ENCODE results near the gene LRRC31. TPM values are rescaled to one million over a fixed set of nuclear protein-coding genes. Genes with fewer than 3 reads are reported as not detected.

The LRRC31 gene
- polyA plus RNA-seq, 1 experiment: not detected

GRCh38 chr3:169879013-169879557 is 9.3 kb upstream of the LRRC31 start:
- no peaks in the 10 kb centered on the region for H3K27me3 ChIP-seq (ENCODE audit: control insufficient read depth, insufficient read depth, low read length)
- no peak for DNase-seq (ENCODE audit: low read depth, low spot score)
- no peak overlapping the region for H3K27ac ChIP-seq (ENCODE audit: low read depth, low read length)
- no peaks in the 10 kb centered on the region for H3K9me3 ChIP-seq (ENCODE audit: control insufficient read depth, insufficient read depth, low read length)
- no peak for TF ChIP-seq CTCF (IDR thresholded peaks at IDR 0.05; ENCODE audit: low read depth, low read length)
- POLR2A ChIA-PET: no interaction called here
- CTCF ChIA-PET: no interaction called here
- H3K4me3 ChIP-seq (ENCODE audit: low read depth, low read length): no peak overlapping the region

GRCh38 chr3:169871129-169871886 is 1.6 kb upstream of the LRRC31 start:
- Histone ChIP-seq H3K4me3 (ENCODE audit: low read depth, low read length) (no peak overlapping the region), H3K9me3 (ENCODE audit: control insufficient read depth, insufficient read depth, low read length) (no peaks in the 10 kb centered on the region), H3K27me3 (ENCODE audit: control insufficient read depth, insufficient read depth, low read length) (no peaks in the 10 kb centered on the region), H3K27ac (ENCODE audit: low read depth, low read length) (no peak overlapping the region)
- DNase-seq (ENCODE audit: low read depth, low spot score): no peak
- TF ChIP-seq CTCF (IDR thresholded peaks at IDR 0.05; ENCODE audit: low read depth, low read length): no peak
- ChIA-PET POLR2A (no interaction called here), CTCF (no interaction called here)

- H3K27me3 ChIP-seq (ENCODE audit: control insufficient read depth, insufficient read depth, low read length): no peaks in the 10 kb centered on the region
- ChIA-PET CTCF (no interaction called here), POLR2A (no interaction called here)
- H3K27ac ChIP-seq (ENCODE audit: low read depth, low read length): no peak overlapping the region
- TF ChIP-seq CTCF (IDR thresholded peaks at IDR 0.05; ENCODE audit: low read depth, low read length): no peak
- no peaks in the 10 kb centered on the region for H3K9me3 ChIP-seq (ENCODE audit: control insufficient read depth, insufficient read depth, low read length)
- H3K4me3 ChIP-seq (ENCODE audit: low read depth, low read length): no peak overlapping the region
- no peak for DNase-seq (ENCODE audit: low read depth, low spot score)
Observed at GRCh38 chr3:169868369-169868768, 1.4 kb downstream of the LRRC31 start.

- Histone ChIP-seq H3K27me3 (ENCODE audit: control insufficient read depth, insufficient read depth, low read length) (no peaks in the 10 kb centered on the region), H3K4me3 (ENCODE audit: low read depth, low read length) (no peak overlapping the region), H3K9me3 (ENCODE audit: control insufficient read depth, insufficient read depth, low read length) (no peaks in the 10 kb centered on the region), H3K27ac (ENCODE audit: low read depth, low read length) (no peak overlapping the region)
- TF ChIP-seq CTCF (IDR thresholded peaks at IDR 0.05; ENCODE audit: low read depth, low read length): no peak
- CTCF ChIA-PET: no interaction called here
- POLR2A ChIA-PET: no interaction called here
- no peak for DNase-seq (ENCODE audit: low read depth, low spot score)
Observed at GRCh38 chr3:169867584-169868210, 2.0 kb downstream of the LRRC31 start.

GRCh38 chr3:169865176-169865767 is 4.5 kb downstream of the LRRC31 start:
- POLR2A ChIA-PET: no interaction called here
- Histone ChIP-seq H3K27me3 (ENCODE audit: control insufficient read depth, insufficient read depth, low read length) (no peaks in the 10 kb centered on the region), H3K9me3 (ENCODE audit: control insufficient read depth, insufficient read depth, low read length) (no peaks in the 10 kb centered on the region), H3K27ac (ENCODE audit: low read depth, low read length) (no peak overlapping the region), H3K4me3 (ENCODE audit: low read depth, low read length) (no peak overlapping the region)
- DNase-seq (ENCODE audit: low read depth, low spot score): no peak
- CTCF ChIA-PET: interaction anchor here (1.2 to 3.2 kb wide), 2 partner anchors 22 to 85 kb away, joined by 4 to 12 read pairs; no protein-coding TSS in a partner anchor
- TF ChIP-seq CTCF (IDR thresholded peaks at IDR 0.05; ENCODE audit: low read depth, low read length): no peak

Data from AG04450 (cell line).